ENCODE measurements around the gene KIRREL3.

The KIRREL3 gene

DNA sequence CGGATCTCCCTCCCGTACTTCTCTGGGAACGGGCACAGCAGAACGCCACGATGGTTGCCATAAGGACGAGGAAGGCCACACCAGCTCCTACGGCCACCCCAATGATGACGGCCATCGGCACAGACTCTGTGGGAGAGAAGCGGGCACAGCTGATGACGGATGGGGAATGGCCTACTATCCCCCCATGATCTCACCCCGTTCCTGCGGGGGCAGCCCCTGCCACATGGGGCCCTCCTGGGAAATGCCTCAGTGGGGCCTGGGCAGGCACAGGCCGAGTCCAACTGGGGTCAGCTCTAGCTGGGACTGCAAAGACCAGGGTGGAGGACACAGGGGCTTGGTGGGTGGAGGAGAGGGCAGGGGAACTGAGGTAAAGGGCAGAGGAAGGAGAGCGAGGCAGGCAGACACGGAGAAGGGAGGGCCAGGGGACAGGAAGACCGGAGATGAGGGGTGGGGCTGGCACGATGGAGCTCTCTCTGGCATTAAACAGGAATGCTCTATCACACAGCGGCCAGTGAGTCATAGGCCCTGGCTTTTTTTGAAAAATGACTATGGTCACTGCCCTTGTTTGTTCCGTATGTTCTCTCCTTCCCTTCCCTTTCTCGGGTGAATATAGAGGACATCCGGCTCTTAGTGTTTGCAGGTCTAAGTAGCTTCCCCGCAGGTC is 569.0 kb downstream of the KIRREL3 start:
- FAIRE-seq: no peak

DNA sequence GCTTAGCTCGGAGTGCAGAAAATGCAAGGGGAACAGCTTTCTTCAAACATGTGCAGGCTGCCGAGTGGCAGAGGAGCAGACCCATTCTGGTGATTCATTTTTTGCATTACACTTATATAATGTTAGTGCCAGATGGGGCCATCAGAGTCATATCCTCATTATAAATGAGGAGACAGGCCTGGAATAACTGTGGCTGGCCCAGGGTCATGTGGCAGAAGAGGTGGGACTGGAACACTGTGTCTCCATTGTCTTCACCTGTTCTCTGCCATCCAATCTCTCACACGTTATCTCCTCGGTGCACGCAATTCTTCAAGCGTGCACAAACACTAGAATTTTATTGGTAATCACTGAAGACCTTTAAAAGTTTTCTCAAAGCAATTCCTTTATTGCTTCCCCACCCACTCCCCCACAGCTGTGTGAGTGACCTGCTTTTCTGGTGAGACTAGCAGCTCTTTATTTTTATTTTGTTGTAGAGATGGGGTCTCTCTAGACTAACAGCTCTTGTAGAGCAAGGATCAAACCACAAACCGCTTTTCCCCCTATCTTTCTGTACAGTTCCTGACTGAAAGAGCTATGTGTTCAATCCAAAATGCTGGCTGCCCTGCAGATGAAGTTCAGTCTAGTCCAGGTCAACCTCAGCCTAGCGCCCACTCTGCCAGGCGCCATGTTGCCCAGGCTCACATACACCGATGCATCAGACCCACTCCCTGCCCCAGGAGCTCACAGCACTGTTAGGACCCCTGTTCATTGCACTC is 569.8 kb downstream of the KIRREL3 start:
- FAIRE-seq: no peak

DNA sequence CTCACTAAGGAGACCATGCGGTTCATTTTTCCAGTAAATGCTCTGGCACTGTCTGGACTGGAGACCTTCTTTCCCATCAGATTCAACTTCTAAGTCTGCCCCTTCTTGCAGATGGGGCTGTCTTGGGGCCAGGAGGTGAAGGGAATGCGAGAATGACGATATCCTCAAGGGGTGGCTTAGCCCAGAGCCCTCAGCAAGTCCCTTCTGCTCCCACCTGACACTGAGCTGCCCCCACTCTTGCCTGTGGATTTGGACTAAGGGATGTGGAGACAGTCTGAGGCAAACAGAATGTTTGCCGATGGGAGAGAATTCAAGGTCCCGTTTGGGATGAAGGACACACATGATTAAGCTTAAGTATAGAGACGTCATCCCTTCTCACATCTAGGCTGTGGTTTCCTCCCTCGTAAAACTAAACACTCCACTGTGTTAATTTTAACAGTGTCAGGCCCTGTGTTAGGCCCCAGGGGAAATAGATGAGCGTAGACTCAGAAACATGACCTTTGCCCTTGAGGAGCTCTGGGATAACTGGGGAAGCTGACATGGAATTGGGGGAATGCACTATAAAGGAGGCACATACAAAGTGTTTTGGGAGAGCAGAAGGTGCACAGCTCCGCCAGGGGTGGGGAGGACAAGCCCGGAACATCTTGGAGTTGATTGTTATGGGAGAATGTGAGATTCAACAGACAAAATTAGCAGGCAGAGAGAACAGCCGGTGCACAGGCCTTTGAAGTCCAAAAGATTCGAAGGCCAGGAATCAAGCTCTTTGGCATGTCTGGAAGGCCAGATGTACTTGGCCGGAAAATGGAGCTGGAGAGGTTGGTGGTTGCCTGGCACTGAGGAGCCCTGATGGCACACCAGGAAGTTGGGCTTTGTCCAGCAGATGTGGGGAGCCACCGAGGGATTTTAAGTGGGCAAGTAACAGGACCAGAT is 573.5 kb downstream of the KIRREL3 start:
- no peak for FAIRE-seq

DNA sequence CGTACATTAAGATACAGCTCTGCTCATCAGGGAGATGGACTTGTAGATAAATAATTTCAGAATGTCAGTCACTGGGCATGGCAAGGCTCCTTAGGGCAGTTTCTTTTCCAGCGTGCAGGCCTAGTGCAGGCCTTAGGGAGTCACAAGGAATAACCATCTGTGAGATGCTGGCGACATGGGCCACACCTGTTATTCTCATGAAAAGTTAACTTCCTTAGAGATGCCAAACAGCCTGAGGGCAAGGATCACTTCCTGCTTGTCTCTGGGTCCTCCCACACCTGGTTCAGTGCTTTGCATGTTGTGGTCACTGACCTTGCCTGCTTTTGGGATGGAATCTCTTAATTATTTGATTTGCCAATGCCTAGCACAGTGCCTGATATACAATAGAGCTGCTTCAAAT is 574.5 kb downstream of the KIRREL3 start:
- no peak for FAIRE-seq

DNA sequence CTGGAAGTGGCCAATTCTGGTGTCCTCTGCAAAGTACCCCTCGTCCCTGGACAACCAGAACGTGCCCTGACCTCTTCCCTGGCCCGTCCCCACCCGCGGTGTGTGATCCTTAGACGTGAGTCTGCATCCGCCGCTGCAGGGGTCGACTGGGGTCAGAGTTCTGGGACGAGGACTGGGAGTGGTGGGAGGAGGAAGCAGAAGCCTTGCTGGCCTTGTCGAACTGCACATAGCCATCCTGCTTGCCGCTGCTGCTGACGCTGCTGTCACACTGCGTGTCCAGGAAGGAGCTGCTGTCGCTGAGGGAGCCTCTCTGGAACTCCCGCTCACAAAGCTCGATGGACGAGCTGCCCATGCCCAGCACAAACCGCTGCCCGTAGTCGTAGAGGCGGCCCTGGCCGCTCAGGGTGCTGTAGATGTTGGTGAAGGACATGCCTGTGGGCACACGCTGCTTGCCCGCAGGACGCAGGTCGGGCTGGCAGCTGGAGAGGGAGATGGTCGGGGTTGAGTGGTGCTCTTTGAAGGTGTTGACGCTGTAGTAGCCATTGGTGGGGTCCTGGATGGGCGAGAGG is 576.0 kb downstream of the KIRREL3 start:
- FAIRE-seq: no peak

DNA sequence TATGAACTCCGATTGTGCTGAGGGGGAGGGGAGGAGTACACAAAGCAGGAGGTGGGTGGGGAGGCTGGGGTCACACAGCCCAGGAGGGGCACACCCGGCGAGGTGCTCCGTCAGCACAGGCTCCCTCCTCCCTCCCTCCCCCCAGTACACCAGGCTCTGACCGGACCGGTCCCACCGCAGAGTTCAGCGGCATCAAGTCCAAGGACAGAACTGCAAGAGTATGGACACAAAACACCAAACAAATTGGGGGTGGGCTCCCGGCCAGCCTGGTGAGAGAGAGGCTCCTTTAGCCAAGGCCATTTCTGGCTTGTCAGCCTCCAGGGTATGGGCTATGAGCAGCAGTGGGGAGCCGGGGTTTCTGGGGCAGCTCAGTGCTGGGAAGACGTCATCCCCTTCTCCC is 576.8 kb downstream of the KIRREL3 start:
- FAIRE-seq: no peak

DNA sequence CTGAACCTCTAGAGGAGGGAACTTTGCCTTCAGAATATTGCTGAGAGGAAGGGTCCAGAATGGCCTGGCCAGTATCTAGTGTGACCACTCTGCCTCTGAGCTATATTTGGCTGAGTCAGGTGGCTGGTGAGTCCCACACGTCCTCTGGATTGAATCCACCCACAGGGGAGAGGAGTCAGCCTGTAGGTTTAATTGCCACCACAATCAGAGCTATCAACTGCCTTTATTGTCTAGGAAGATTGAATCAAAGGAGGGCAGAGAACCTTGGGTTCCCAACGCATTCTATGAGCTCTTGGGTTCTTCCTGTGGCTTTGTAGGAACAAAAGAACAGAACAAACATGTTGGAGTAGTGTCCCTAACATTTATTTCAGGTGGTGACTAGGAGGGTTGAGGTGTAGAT is 577.4 kb downstream of the KIRREL3 start:
- no peak for FAIRE-seq

DNA sequence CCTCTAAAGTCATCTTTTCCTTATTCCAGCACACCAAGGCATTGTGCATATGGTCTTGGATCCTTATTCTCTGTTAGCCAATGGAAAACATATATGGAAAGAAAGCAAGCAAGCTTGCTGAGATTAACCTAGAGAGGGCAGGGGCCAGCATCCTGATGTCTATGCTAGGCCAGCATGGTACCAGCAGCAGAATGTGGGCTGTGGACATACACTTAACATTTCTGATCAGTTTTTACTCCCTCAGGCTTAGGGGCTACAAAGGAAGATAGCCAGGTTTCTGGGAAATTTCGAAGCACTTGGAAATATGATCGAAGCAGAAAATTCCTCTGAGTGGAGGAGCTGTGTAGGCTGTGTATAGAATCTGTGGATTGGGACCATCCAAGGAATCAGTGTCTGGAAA is 578.1 kb downstream of the KIRREL3 start:
- no peak for FAIRE-seq

DNA sequence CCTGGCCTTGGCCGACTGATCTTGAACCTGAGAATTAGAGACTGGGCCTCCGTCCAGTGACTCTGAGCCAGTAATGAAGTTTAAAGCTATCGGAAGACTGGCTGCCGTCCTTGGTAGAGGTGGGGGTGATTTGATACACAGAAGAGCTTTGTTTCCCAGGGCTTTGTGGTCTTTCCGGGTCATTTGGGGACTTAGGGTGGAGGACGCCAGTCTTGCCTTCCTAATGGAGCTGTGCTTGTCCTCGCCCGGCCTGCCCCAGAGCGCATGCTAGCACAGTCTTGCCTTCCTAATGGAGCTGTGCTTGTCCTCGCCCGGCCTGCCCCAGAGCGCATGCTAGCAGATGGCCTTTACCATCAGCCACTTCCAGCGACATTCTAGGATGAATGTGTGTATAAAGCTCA is 579.3 kb downstream of the KIRREL3 start:
- FAIRE-seq: no peak

DNA sequence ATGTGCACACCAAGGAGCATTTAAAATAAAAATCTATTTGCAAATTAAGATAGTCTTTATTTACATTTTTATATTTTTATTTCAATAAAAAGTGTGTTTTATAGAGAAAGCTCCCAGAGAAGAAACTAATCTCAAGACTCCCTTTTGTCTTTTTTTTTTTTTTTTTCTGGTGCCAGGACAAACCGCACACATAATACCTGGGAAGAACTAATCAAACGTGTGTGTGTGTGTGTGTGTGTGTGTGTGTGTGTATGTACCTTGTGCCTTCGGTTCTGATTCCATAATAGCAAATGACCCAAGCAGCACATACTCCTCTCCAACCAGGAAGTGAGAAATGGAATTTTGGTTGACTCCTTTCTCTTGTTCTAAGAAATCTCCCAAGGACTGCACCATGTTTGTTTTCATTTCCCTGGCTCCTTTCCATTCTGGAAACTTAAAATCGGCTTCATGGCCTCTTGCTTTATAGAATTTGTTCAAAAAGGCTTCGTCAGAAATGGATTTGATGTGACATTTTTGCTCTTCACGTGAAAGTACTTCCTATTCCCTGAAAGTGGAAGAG is 579.8 kb downstream of the KIRREL3 start:
- no peak for FAIRE-seq

DNA sequence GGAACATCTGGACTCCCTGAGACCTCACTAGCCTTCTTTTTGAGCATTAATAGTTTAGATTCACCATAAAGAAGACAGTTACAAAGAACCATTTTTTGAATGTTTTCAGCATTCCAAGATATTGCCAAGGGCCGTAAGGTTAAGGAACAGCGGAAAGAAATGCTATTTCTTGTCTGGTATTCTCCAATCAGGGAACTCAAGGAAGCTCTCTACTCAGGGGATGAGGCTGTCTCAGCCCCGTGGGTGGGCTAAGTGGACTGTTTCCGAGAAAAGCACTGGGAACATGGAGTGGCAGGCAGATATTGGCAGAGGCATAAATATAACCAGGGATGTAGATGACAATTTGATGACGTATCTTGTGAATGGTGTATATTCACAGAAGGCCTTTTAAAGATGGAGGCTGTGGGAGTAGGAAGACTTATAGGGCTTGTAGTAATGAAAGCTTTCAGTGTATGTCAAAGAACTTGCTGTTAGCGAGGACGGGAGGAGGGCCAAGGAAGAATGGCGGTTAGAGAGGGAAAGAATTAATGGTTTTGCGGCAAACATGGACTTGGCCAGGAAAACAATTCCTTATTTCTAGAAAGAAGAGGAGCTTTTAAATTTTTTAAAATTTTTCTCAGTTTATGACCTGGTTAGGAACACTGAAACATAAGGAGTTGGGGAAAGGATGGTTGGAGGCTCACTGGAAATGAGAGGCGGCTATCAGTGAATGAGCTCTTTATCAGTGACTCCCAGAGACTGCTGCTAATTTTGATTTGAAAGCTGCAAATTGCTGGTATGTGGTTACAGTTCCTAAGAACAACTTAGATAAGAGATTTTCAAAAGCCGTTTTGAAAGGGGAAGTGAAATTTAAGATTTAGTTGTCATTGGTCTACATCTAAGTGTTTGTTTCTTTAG is 580.5 kb downstream of the KIRREL3 start:
- FAIRE-seq: no peak

DNA sequence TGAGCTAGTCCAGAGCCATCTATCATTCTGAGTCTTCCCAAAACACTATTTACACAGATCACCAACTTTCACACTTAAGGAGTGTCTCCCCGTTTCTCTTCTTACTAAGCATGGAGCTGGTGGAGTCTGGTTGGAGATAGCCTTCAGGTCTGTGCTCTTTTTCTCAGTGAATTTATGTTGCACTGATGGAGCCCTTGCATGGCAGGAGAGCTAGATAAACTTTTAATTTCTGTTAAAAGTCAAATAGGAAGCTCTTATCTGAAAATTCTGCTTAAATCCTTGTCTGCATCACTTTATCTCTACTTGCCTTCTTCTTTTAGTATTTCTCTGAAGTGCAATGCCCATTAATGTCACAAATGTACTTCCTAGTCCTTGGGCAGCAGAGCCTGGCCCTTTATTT is 581.7 kb downstream of the KIRREL3 start:
- FAIRE-seq: no peak

DNA sequence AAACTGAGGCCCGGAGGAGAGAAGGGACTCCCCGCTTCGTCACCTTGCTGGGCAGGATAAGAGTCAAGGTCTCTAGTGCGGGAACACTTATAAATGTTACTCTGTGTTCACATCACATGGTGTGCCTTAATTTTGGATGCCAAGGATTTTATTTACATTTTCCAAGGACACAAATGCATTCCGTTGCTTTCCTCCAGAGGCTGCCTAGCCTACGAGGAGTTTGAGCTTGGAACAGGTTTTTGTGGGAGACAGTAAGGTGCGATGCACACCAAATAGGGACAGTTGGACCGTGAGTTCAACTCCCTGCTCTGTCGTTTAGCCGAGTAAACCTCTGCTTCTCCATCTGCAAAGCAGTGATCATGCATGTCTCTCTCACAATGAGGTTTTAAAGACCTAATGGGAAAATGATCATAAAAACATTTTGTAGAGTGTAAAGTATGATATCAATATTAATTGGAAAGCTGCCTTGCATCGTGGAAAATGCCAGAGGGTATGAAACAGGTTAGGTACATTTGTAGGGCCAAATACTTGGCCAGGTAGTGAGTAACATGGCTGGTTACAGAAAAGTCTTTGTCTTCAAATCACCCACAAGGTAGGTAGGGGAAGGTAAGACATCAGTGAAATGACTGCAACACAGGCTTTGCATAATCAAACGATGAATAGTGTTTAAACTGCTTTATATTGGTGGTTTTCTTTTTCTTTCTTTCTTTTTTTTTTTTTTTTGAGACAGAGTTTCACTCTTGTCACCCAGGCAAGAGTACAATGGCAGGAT is 583.3 kb downstream of the KIRREL3 start:
- no peak for FAIRE-seq

DNA sequence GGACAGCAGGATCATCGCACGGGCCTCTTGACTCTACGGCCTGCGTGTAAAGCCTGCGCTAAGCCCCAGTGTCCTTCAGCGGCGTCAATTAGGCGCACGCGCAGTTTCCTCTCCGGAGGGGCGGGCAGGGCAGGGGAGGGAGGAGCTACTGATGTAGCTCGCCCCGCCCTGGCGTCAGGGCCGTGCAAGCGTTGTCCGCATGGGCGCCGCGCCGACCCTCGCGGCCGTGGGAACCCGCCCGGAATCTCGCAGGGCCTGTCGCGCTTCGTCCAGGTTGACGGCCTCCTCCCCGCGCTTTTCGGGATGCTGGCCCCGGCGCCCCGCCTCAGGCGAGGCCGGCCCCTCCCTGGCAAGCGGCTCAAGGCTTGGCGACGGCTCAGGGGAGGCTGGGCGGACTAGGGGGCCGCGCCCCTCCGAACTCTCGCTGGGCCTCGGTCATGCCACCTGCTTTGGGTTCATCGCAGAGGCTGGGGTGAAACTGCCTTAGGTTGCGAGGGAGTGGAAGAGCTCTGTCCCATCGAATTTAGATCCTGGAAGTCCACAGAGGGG is 584.0 kb downstream of the KIRREL3 start:
- no peak for FAIRE-seq

DNA sequence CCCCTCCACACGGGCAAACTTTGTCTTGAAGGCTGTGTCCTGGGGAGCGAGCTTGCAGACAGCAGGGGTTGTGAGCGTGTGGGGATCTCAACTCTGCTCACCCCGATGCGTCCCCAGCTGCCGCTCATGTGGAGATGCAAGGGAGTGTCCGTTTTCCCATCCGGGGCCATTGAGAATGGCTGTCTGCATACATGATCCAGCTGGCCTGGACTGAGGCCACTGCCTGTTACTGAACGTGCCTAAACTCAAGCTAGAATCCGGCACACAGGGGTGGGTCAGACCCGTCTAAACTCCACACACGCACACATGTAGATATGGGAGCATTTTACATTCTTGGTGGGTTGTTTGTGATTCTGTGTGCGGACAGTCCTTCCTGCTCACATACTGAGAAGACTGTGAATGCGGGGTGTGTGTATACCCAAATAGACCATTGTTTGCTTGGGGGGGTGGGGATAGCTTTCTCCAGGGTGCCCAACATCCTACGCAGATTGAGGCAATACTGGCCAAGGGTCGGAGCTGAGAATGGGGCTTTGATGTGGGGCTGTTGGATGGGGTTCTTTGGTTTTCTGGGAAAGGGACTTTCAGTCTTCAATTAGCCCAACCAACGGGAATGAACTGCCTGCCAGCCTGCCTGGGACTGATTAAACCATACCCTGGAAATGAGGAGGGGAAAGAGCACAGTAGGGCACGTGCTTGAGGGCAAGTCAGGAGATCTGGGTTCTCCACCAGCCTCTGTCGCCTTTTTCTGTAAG is 584.7 kb downstream of the KIRREL3 start:
- FAIRE-seq: no peak

DNA sequence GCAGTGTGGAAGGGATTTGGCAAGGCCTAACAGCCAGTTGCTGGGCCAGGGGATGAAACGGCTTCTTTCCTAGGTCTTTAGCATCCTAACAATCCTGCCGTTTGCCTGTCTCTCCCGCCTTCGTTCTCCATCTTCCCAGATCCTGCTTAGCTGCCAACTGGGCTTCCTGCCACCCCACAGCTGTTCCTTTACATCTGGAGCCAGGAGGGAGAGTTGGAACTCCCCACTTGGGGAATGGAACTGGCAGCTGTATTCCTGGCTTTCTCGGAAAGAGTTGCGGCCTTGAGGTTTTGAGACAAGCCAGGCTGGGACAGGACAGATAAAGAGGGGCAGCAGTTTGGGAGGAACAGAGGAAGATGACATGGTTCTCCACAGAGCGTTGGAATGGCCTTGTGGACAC is 585.4 kb downstream of the KIRREL3 start:
- FAIRE-seq: no peak

DNA sequence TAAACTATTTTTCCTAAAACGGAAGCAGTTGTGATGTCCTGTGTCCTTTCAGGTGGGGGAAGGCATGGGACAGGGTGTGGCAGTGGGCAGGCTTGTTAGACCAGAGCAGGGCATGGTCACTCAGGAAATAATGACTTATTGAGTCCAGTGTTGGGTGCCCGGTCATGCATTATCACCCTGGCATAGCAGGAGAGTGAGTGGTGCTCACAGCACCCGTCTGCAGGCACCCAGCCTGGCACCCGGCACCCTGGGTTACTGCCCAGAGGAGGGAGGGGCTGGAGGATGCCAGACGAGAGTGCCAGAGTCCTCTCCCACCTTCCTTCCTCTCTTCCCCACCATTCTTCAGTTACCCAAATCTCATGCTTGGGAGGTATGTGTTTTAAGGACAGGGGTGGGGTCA is 586.0 kb downstream of the KIRREL3 start:
- FAIRE-seq: no peak

DNA sequence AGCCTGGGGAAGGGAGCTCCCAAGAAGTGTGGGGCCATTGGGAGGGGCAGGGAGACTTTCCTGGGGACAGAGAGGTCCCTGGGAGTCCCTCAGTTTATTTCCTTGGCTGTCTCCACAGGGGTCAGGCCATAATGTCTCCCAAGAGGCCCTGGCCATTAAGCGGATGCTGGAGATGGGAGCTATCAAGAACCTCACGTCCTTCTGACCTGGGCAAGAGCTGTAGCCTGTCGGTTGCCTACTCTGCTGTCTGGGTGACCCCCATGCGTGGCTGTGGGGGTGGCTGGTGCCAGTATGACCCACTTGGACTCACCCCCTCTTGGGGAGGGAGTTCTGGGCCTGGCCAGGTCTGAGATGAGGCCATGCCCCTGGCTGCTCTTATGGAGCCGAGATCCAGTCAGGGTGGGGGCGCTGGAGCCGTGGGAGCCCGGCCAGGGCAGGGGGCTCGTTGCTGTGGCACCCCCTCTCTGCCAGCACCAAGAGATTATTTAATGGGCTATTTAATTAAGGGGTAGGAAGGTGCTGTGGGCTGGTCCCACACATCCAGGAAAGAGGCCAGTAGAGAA is 586.6 kb downstream of the KIRREL3 start:
- no peak for FAIRE-seq

DNA sequence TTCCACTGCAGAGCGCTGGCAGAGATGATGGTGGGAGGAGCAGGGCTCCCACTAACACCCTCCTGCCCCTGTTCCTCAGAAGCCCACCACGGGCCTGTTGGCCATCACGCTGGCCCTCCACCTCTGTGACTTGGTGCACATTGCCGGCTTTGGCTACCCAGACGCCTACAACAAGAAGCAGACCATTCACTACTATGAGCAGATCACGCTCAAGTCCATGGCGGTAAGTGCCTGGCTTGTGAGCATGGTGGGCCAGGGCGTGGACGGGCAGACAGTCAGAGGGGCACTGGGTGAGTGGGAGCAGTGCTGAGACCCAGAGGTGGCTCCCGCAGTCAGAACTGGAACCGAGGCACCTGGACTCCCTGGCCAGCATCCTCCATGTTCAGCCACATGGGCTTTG is 587.1 kb downstream of the KIRREL3 start:
- FAIRE-seq: no peak

DNA sequence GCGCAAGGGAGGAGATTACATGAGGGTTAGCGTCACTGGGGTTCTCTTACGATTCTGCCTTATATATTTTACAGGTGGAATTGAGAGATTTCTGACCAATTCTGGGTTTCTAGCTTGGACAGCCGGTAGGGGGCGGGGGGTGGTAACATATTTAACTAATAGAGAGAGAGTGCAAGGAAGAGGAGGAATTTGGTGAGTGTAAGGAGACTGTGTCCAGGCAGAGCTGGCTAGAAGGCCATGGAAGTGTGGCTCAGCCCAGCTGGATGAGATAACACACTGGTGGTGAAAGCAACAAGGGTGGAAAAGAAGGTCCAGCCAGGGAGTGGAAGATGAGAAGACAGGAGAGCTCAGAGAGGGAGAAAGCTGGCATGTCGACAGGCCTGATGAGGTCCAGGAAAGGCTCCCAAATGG is 588.6 kb downstream of the KIRREL3 start:
- no peak for FAIRE-seq
